ENCODE results near the gene BLM.
"Not testable (repeated sequence)": the region's sequence is repeated elsewhere in the genome, so short reads cannot be mapped to it uniquely, and the experiment has no call there.

The BLM gene

GRCh38 chr15:90822204-90822955 lies 105.2 kb downstream of the BLM start:
- no peak for DNase-seq (ENCODE audit: low read depth)

- no peak for DNase-seq (ENCODE audit: low read depth)
These were observed 106.4 kb downstream of the BLM start for GRCh38 chr15:90823455-90823974.

GRCh38 chr15:90825115-90825899 lies 108.2 kb downstream of the BLM start:
- DNase-seq (ENCODE audit: low read depth), result not testable (repeated sequence)

- not testable (repeated sequence) for DNase-seq (ENCODE audit: low read depth)
These were observed 109.2 kb downstream of the BLM start for GRCh38 chr15:90826206-90826885.

GRCh38 chr15:90826886-90827435 lies 109.8 kb downstream of the BLM start:
- DNase-seq (ENCODE audit: low read depth), result no peak

GRCh38 chr15:90828111-90828510 lies 111.0 kb downstream of the BLM start:
- DNase-seq (ENCODE audit: low read depth), result no peak

- DNase-seq (ENCODE audit: low read depth), result no peak
These were observed 112.0 kb downstream of the BLM start for GRCh38 chr15:90829126-90829525.

- no peak for DNase-seq (ENCODE audit: low read depth)
These were observed 112.8 kb downstream of the BLM start for GRCh38 chr15:90829942-90830440.

- no peak for DNase-seq (ENCODE audit: low read depth)
These were observed 117.5 kb downstream of the BLM start for GRCh38 chr15:90834626-90835025.

GRCh38 chr15:90836296-90836871 lies 119.2 kb downstream of the BLM start:
- no peak for DNase-seq (ENCODE audit: low read depth)

- no peak for DNase-seq (ENCODE audit: low read depth)
These were observed 119.9 kb downstream of the BLM start for GRCh38 chr15:90837094-90837493.

GRCh38 chr15:90838139-90838538 lies 121.0 kb downstream of the BLM start:
- DNase-seq (ENCODE audit: low read depth), result peak; percentile 80

- DNase-seq (ENCODE audit: low read depth), result no peak
These were observed 121.4 kb downstream of the BLM start for GRCh38 chr15:90838544-90838943.

- no peak for DNase-seq (ENCODE audit: low read depth)
These were observed 122.3 kb downstream of the BLM start for GRCh38 chr15:90839187-90840071.

GRCh38 chr15:90840157-90840855 lies 123.2 kb downstream of the BLM start:
- no peak for DNase-seq (ENCODE audit: low read depth)

GRCh38 chr15:90840954-90841353 lies 123.8 kb downstream of the BLM start:
- DNase-seq (ENCODE audit: low read depth), result no peak

GRCh38 chr15:90844696-90845095 lies 127.5 kb downstream of the BLM start:
- DNase-seq (ENCODE audit: low read depth), result no peak

GRCh38 chr15:90845201-90845949 lies 128.2 kb downstream of the BLM start:
- DNase-seq (ENCODE audit: low read depth), result no peak

- DNase-seq (ENCODE audit: low read depth), result not testable (repeated sequence)
These were observed 132.3 kb downstream of the BLM start for GRCh38 chr15:90849424-90849823.

Data from stimulated activated CD8-positive, alpha-beta memory T cell treated with anti-CD3 and anti-CD28 coated beads, Interleukin-15, amount 100 ng/mL, for 1 hour (primary cell).